CD14-positive monocyte (primary cell): ENCODE data around the gene CMYA5. TPM values are rescaled to one million over a fixed set of nuclear protein-coding genes. Genes with fewer than 3 reads are reported as not detected.

Source experiments
- DNase-seq, 3 donors: peaks; one replicate each; pipeline ENCODE4 v3.0.0-alpha.2; 2011 to 2022
- H2AFZ ChIP-seq: 2 replicates; pipeline ENCODE4 v1.6.0; 2012; ENCODE audit warnings: mild to moderate bottlenecking, low read depth, low read length, inconsistent platforms; ENCODE audit not compliant: insufficient read depth, poor library complexity, severe bottlenecking
- H3K27ac ChIP-seq, 2 donors: 1 replicate in 1 of 2; 2 replicates in 1 of 2; pipeline ENCODE4 v1.5.1; 2012 to 2013; ENCODE audit warnings: low read length in 2 of 2, control low read depth in 1 of 2, inconsistent platforms in 1 of 2, low read depth in 1 of 2, mild to moderate bottlenecking in 1 of 2
- H3K27me3 ChIP-seq, 2 donors: one replicate each; pipeline versions ENCODE4 v1.6.0 to v1.6.1; 2011 to 2013; ENCODE audit warnings: low read length in 2 of 2; ENCODE audit not compliant: control insufficient read depth in 2 of 2, insufficient read depth in 2 of 2
- H3K36me3 ChIP-seq, 2 donors: replicated peaks in 1 of 2; 1 replicate in 1 of 2; 2 replicates in 1 of 2; pipeline versions ENCODE4 v1.5.1 to v1.6.1; 2012 to 2013; ENCODE audit warnings: low read length in 2 of 2, control low read depth in 1 of 2, inconsistent platforms in 1 of 2, mild to moderate bottlenecking in 1 of 2; ENCODE audit not compliant: insufficient read depth in 2 of 2, control insufficient read depth in 1 of 2
- H3K4me1 ChIP-seq, 2 donors: 1 replicate in 1 of 2; 2 replicates in 1 of 2; pipeline versions ENCODE4 v1.5.1 to v1.6.1; 2012 to 2013; ENCODE audit warnings: low read length in 2 of 2, control low read depth in 1 of 2, inconsistent platforms in 1 of 2, mild to moderate bottlenecking in 1 of 2, moderate library complexity in 1 of 2; ENCODE audit not compliant: insufficient read depth in 2 of 2, control insufficient read depth in 1 of 2
- H3K4me2 ChIP-seq: replicated peaks from 2 replicates; pipeline ENCODE3; 2012; ENCODE audit warnings: low read length, moderate library complexity, mild to moderate bottlenecking; ENCODE audit not compliant: poor library complexity, severe bottlenecking; ENCODE audit errors: extremely low read depth
- H3K4me3 ChIP-seq, 3 experiments: fragments of 200-600 bp in 1 of 3; sonication (generic) in 1 of 3; replicated peaks in 1 of 3; 1 replicate in 2 of 3; 2 replicates in 1 of 3; pipeline ENCODE4 v1.5.1; 2011 to 2013; ENCODE audit warnings: low read length in 3 of 3, mild to moderate bottlenecking in 3 of 3, control low read depth in 2 of 3, low read depth in 2 of 3, inconsistent platforms in 1 of 3, moderate library complexity in 1 of 3
- H3K79me2 ChIP-seq: 2 replicates; pipeline ENCODE4 v1.6.0; 2012; ENCODE audit warnings: mild to moderate bottlenecking, control low read depth, inconsistent platforms, low read length, moderate library complexity; ENCODE audit not compliant: insufficient read depth
- H3K9ac ChIP-seq: 2 replicates; pipeline ENCODE4 v1.6.0; 2017; ENCODE audit warnings: low read length, mild to moderate bottlenecking; ENCODE audit not compliant: insufficient read depth, poor library complexity, severe bottlenecking
- H3K9me3 ChIP-seq, 2 donors: replicated peaks in 1 of 2; 1 replicate in 1 of 2; 2 replicates in 1 of 2; pipeline versions ENCODE4 v1.5.1 to v1.6.1; 2012 to 2013; ENCODE audit warnings: low read length in 2 of 2, control low read depth in 1 of 2; ENCODE audit not compliant: control insufficient read depth in 1 of 2, insufficient read depth in 1 of 2
- H4K20me1 ChIP-seq: 2 replicates; pipeline ENCODE4 v1.6.0; 2012; ENCODE audit warnings: mild to moderate bottlenecking, low read length, control low read depth, moderate library complexity; ENCODE audit not compliant: insufficient read depth
- H3K27ac Mint-ChIP-seq, 7 donors: one replicate each; pipeline ENCODE4 v1.8.0; 2020; ENCODE audit warnings: mild to moderate bottlenecking in 7 of 7, mixed read lengths in 7 of 7, moderate library complexity in 6 of 7, inconsistent platforms in 2 of 7
- H3K27me3 Mint-ChIP-seq, 3 donors: one replicate each; pipeline ENCODE4 v1.8.0; 2021 to 2022; ENCODE audit warnings: low read depth in 3 of 3, mild to moderate bottlenecking in 3 of 3, mixed read lengths in 3 of 3, moderate library complexity in 3 of 3, inconsistent platforms in 1 of 3
- H3K36me3 Mint-ChIP-seq, 2 donors: one replicate each; pipeline ENCODE4 v1.8.0; 2020; ENCODE audit warnings: mixed read lengths in 2 of 2, inconsistent platforms in 1 of 2, mild to moderate bottlenecking in 1 of 2
- H3K4me1 Mint-ChIP-seq: one replicate; pipeline ENCODE4 v1.8.0; 2020; ENCODE audit warnings: mild to moderate bottlenecking, mixed read lengths
- H3K4me3 Mint-ChIP-seq, 2 donors: one replicate each; pipeline ENCODE4 v1.8.0; 2020; ENCODE audit warnings: mild to moderate bottlenecking in 2 of 2, mixed read lengths in 2 of 2, moderate library complexity in 1 of 2
- H3K9me3 Mint-ChIP-seq, 7 donors: one replicate each; pipeline ENCODE4 v1.8.0; 2020 to 2022; ENCODE audit warnings: mixed read lengths in 7 of 7, mild to moderate bottlenecking in 6 of 7, moderate library complexity in 6 of 7, inconsistent platforms in 2 of 7
- WGBS: methylation state at CpG from one replicate; pipeline ENCODE4 v1.1.5; 2013; ENCODE audit warnings: missing lambda C conversion rate; ENCODE audit not compliant: insufficient coverage; 5-methylcytosine and 5-hydroxymethylcytosine counted together
- intact Hi-C, 2 donors: fragments of 100-400 bp; cut with micrococcal nuclease; formaldehyde crosslinking; loops; one replicate each; pipeline versions ENCODE4 v1.15.0 to v1.15.1; 2023
- polyA plus RNA-seq, 3 donors: library from polyadenylated mRNA; depleted of rRNA in 1 of 3; unstranded in 2 of 3; stranded (reverse) in 1 of 3; fragments of 300-500 nt in 2 of 3; fragments of >200 nt in 1 of 3; fragmentation: Illumina TruSeq in 2 of 3; gene quantifications; 1 replicate in 2 of 3; 2 replicates in 1 of 3; pipeline ENCODE4 v1.2.3, GENCODE V29; 2012 to 2021
- TF ChIP-seq, protein P1 (sequence below): fragments of 200-600 bp; IDR thresholded peaks from one replicate; pipeline ENCODE4 v1.8.0; 2022; ENCODE audit warnings: antibody characterized with exemption, mild to moderate bottlenecking

CMYA5 gene
- polyA plus RNA-seq, 3 donors, result 0.01 to 0.17 TPM; not detected in 1

DNA sequence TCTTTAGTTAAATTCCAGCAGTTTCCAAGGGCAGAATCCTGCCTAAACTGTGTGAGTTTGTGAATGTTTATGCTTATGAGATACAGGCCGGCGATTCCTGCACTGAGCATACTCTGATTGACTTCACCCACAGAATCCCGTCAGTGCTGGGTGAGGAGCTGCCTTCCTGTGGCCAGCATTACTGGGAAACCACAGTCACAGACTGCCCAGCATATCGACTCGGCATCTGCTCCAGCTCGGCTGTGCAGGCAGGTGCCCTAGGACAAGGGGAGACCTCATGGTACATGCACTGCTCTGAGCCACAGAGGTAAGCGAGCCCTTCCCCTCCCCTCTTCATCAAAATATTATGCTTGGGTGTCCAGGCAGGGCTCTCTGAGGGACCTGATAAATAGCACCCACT is 103.7 kb downstream of the CMYA5 start:
- WGBS, result 94% methylated on average over 7 of the region's 7 CpGs
- no peak overlapping the region for H3K4me3 ChIP-seq

DNA sequence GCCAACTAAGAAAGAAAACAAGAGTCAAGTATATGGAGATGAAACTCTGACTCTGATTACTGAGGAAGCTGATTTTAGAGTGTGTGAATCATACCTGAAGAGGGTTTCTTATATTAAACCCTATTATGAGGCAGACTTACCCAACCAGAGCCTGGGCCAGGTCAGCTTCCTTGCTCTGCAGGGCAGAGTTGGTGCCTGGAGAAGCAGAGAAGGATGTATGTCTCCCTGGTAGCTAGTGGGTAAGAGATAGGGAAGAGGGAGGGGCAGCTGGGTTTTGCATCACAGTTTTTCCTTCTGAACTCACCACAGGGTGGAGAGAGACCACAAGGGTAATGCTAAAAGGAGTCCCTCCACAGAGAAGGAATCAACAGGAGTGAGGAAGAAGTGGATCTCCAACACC is 104.1 kb downstream of the CMYA5 start:
- H3K27ac ChIP-seq, result no peak overlapping the region
- H3K27me3 Mint-ChIP-seq, result peaks cover 0 to 8% (median 1%) of the 10 kb centered on the region in 3 donors
- no peaks in the 10 kb centered on the region for H3K27me3 ChIP-seq
- H4K20me1 ChIP-seq, result no peaks in the 10 kb centered on the region
- H3K4me2 ChIP-seq, result no peak overlapping the region
- H3K27ac Mint-ChIP-seq, result no peak overlapping the region
- intact Hi-C loops, result no loop called here
- no peak for DNase-seq
- H2AFZ ChIP-seq, result no peak overlapping the region
- H3K9me3 Mint-ChIP-seq, result peaks cover 0 to 9% (median 1%) of the 10 kb centered on the region in 7 donors
- peaks cover 0 to 6% of the 10 kb centered on the region in 2 donors for H3K4me1 ChIP-seq
- no peak overlapping the region for H3K4me3 Mint-ChIP-seq
- no peaks in the 10 kb centered on the region for H3K36me3 ChIP-seq
- no peaks in the 10 kb centered on the region for H3K9me3 ChIP-seq
- H3K4me3 ChIP-seq, result no peak overlapping the region
- H3K9ac ChIP-seq, result no peak overlapping the region
- peaks cover 27% of the 10 kb centered on the region for H3K4me1 Mint-ChIP-seq
- TF ChIP-seq, protein P1, sequence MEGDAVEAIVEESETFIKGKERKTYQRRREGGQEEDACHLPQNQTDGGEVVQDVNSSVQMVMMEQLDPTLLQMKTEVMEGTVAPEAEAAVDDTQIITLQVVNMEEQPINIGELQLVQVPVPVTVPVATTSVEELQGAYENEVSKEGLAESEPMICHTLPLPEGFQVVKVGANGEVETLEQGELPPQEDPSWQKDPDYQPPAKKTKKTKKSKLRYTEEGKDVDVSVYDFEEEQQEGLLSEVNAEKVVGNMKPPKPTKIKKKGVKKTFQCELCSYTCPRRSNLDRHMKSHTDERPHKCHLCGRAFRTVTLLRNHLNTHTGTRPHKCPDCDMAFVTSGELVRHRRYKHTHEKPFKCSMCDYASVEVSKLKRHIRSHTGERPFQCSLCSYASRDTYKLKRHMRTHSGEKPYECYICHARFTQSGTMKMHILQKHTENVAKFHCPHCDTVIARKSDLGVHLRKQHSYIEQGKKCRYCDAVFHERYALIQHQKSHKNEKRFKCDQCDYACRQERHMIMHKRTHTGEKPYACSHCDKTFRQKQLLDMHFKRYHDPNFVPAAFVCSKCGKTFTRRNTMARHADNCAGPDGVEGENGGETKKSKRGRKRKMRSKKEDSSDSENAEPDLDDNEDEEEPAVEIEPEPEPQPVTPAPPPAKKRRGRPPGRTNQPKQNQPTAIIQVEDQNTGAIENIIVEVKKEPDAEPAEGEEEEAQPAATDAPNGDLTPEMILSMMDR, result no peak
- H3K36me3 Mint-ChIP-seq, result peaks cover 0 to 2% of the 10 kb centered on the region in 2 donors
- no peaks in the 10 kb centered on the region for H3K79me2 ChIP-seq

More for the DNA sequence above, 103.7 kb downstream of the CMYA5 start:
- Mint-ChIP-seq H3K36me3 (peaks cover 0 to 2% of the 10 kb centered on the region in 2 donors), H3K27ac (no peak overlapping the region), H3K27me3 (peaks cover 0 to 8% (median 1%) of the 10 kb centered on the region in 3 donors), H3K4me3 (no peak overlapping the region), H3K9me3 (peaks cover 0 to 9% (median 1%) of the 10 kb centered on the region in 7 donors), H3K4me1 (peaks cover 27% of the 10 kb centered on the region)
- intact Hi-C loops, result no loop called here
- Histone ChIP-seq H2AFZ (no peak overlapping the region), H3K9me3 (no peaks in the 10 kb centered on the region), H3K4me1 (peaks cover 0 to 6% of the 10 kb centered on the region in 2 donors), H3K27me3 (no peaks in the 10 kb centered on the region), H3K4me2 (no peak overlapping the region), H3K9ac (no peak overlapping the region), H3K36me3 (no peaks in the 10 kb centered on the region), H3K79me2 (no peaks in the 10 kb centered on the region), H4K20me1 (no peaks in the 10 kb centered on the region), H3K27ac (no peak overlapping the region)
- TF ChIP-seq, protein P1, result no peak
- no peak for DNase-seq
